H1 (cell line): Measurements from ENCODE around the gene STARD7. TPM values are rescaled to one million over a fixed set of nuclear protein-coding genes. Genes with fewer than 3 reads are reported as not detected.

Source experiments
- CHD7 ChIP-seq: fragments of 300-600 bp; sonication (generic); IDR thresholded peaks from 2 replicates; pipeline ENCODE4 v1.7.1; 2012; ENCODE audit warnings: low read length, moderate library complexity, mild to moderate bottlenecking, inconsistent platforms; ENCODE audit not compliant: insufficient replicate concordance
- polyA plus RNA-seq, 7 experiments: library from polyadenylated mRNA; depleted of rRNA in 3 of 7; stranded (reverse) in 5 of 7; unstranded in 2 of 7; fragments of >200 nt in 5 of 7; fragments of 200-250 nt in 2 of 7; gene quantifications; 1 replicate in 5 of 7; 2 replicates in 1 of 7; 4 replicates in 1 of 7; pipeline versions ENCODE4 v1.2.1 to v1.2.3, GENCODE V29; 2011 to 2013; ENCODE audit warnings: missing spikeins in 2 of 7, mixed read lengths in 2 of 7
- total RNA-seq: library from RNA; stranded (reverse); fragmentation: NEBNext Ultra II Directional; extraction: Animal tissue kit (Norgen Biotek cat#: 25700); gene quantifications from 2 replicates; pipeline ENCODE4 v1.2.1, GENCODE V29; 2021

The STARD7 gene
- total and polyA plus RNA-seq, 2 of the 8 experiments (the other 6 are each of a cell fraction or from before 2014, with no cell fraction given): 89.1 to 200 TPM

GRCh38 chr2:96175951-96176350 lies 32.7 kb downstream of the STARD7 start (continued):
- no peak for TF ChIP-seq CHD7
